Activated CD8-positive, alpha-beta memory T cell treated with anti-CD3 and anti-CD28 coated beads for 48 hours (primary cell): Measurements from ENCODE around the gene RCCD1.
"Not testable (repeated sequence)": the region's sequence is repeated elsewhere in the genome, so short reads cannot be mapped to it uniquely, and the experiment has no call there.

ENCODE experiments used
- DNase-seq, 3 experiments: peaks; one replicate each; pipeline ENCODE4 v3.0.0-alpha.2; 2020; ENCODE audit warnings: low read depth in 2 of 3, low spot score in 2 of 3

The RCCD1 gene

GRCh38 chr15:90918034-90918788, 36.5 kb upstream of the RCCD1 start:
- DNase-seq, result no peak

- DNase-seq, result no peak
Observed at GRCh38 chr15:90918835-90919234, 35.8 kb upstream of the RCCD1 start.

DNA sequence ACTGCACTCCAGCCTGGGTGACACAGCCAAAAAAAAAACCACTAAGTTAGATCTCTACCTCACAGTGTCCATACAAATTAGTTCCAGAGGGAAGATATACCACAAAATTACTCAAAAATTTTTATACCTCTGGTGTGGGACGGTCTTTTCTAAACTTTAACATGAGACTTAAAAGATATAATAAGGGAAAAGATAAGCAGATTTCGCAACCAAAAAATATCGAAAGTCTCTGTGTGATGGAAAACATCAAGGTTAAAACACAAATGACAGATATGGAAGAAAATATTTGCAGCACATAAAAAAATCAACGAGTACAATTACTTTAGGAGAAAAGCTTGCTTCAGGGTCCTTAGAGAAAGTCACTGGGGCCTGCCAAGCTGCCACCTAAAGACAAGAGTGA, 32.8 kb upstream of the RCCD1 start:
- DNase-seq, result no peak

GRCh38 chr15:90922712-90923322, 31.9 kb upstream of the RCCD1 start:
- not testable (repeated sequence) for DNase-seq

DNA sequence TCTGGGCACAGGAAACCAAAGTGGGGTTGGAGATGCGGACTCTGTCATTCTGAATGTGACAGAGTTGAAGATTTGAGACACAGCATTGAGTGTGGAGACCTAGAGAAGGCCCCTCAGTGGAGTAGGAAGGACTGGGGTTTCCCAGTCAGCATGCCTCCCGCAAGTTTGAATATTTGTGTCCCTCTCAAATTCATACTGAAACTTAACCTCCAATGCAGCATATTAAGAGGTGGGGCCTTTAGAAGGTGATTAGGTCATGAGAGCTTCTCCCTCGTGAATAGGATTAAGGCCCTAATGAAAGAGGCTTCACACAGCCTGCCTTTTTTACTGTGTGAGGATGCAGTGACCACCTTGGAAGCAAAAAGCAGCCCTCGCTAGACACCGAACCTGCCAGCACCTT, 30.3 kb upstream of the RCCD1 start:
- no peak for DNase-seq

- DNase-seq, result not testable (repeated sequence)
Observed at GRCh38 chr15:90926766-90927165, 27.9 kb upstream of the RCCD1 start.

- not testable (repeated sequence) for DNase-seq
Observed at GRCh38 chr15:90928106-90928505, 26.6 kb upstream of the RCCD1 start.

DNA sequence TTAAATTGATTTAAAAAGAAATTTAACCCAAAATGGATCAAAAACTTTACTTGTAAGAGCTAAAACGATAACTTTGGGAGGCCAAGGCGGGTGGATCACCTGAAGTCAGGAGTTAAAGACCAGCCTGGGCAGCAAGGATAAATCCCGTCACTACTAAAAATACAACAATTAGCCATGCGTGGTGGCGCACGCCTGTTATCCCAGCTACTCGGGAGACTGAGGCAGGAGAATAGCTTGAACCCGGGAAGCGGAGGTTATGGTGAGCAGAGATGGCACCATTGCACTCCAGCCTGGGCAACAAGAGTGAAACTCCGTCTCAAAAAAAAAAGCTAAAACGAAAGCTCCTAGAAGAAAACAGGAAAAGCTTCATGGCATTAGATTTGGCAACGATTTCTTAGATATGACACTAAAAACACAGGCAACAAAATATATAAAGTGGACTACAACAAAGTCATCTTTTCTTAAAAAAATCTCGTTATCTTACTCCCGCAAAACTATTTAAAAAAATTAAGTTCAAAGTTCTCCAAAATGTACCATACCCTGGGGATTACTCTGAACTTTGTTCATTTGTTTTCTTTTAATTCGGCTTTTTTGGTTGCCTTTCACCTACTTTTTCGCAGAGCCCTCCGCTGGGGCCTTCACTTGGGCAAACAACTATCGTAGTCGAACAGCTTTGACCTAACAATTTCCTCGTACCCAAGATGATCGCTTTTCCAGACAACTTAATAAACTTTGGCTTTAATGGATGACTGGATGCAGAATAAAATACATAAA, 25.3 kb upstream of the RCCD1 start:
- no peak for DNase-seq

GRCh38 chr15:90930861-90931574, 23.7 kb upstream of the RCCD1 start:
- no peak for DNase-seq

- no peak for DNase-seq
Observed at GRCh38 chr15:90931575-90931827, 23.2 kb upstream of the RCCD1 start.

DNA sequence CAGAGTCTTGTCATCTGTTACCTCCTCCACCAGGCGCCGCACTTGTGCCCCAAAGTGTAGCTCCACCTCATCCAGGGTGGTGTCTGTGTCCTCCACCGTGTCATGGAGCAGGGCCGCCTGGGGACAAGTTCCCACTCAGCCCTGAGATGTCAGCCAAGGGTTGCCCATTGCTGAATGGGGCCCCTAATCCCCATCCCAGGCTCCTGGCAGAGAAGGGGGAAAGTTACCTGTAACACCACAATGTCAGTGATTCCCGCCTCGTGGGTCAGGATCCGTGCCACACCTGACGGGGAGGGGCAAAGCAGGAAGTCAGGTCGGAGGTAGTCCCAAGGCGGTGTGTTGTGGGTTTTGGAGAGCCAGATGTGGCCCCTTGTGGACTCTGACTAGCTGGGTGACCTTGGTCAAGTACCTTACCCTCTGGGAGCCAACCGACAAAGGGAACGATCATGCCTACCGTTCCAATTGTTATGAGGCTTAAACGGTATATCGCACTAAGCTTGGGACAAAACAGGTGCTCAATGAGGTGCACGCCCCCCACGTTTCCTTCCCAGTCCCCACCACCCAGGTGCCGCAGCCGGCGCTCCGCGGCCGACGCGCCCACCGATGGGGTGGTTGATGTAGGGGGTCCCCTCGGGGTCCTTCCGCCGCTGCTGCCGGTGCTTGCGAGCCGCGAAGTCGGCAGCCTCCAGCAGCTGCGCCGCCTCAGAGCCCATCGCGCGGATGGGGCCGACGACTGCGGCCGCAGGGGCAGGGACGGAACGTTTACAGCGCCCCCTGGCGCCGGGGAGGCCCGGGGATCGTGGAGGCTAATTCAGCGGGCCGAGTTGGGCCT, 22.6 kb upstream of the RCCD1 start, which contains the start of gene HDDC3:
TSS of gene HDDC3 (minus strand) at position 722 of the 832 bp plus-strand sequence. CDS start at position 713, 9 bp downstream.
- peak; percentile 73 to 95 (median 90) for DNase-seq

GRCh38 chr15:90932660-90932991, 22.1 kb upstream of the RCCD1 start:
- no peak for DNase-seq

DNA sequence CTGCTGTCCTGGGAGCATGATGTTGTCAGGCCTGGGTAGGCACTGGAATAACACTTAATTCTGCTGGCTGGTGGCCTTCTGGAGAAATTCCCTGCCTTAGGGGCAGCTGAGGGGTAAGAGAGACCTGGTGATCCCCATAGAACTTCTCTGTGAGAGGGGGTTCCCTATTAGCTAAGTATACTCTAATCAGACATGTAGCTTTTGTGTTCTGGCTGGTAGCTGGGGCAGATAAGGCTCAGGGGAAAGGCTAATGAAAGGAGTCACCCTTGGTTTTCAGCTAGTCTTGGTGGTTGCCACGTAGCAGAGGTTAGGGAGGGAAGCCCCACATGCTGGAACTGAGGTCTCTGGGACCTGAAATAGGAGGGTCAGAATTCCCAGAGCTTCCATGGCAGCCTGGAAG, 21.4 kb upstream of the RCCD1 start:
- DNase-seq, result no peak

GRCh38 chr15:90934256-90934948, 20.3 kb upstream of the RCCD1 start:
- DNase-seq, result peak; percentile 63 to 74 (median 73)

- peak; percentile 88 to 94 (median 91) for DNase-seq
Observed at GRCh38 chr15:90934949-90935751, 19.5 kb upstream of the RCCD1 start, which contains the start of gene UNC45A. TSS of gene UNC45A (plus strand) at chr15:90935285. CDS start at chr15:90935325, 40 bp downstream.

- DNase-seq, result no peak
Observed at GRCh38 chr15:90936823-90937222, 17.9 kb upstream of the RCCD1 start.

DNA sequence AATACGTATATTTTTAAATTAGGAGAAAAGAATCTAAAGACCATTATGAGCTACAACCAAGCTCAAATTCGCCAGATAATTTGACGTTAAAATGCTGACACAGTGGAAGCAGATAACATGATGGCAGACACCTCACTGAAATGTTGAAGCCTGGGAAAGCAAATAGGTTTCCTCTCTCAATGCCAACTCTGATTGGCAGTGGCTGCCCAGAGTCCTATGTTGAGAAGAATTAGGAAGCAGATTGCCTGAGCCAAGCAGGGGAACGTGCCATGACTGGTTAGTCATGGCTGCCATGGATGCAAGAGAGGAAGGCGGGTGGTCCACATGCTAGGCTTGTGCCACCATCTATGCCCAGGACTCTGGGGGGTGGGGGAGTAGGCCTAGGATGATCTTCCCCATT, 16.4 kb upstream of the RCCD1 start:
- no peak for DNase-seq

DNA sequence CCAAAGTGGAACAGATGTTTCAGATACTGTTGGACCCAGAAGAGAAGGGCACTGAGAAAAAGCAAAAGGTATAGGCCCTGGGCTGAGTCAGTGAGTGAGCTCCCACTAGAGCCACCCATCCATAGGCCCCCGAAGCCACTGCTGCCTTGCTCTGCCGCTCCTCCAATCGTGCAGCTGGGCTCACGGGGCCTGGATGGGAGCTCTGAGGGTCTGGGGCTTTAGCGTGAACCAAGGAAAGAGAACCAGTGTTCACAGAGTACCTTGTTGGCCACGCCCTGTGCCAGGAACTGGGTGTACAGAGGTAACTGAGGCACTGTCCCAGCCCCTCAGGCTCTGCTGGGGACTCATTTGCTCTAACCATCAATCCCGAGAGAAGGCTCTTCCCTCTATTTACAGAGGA, 14.9 kb upstream of the RCCD1 start:
- no peak for DNase-seq

DNA sequence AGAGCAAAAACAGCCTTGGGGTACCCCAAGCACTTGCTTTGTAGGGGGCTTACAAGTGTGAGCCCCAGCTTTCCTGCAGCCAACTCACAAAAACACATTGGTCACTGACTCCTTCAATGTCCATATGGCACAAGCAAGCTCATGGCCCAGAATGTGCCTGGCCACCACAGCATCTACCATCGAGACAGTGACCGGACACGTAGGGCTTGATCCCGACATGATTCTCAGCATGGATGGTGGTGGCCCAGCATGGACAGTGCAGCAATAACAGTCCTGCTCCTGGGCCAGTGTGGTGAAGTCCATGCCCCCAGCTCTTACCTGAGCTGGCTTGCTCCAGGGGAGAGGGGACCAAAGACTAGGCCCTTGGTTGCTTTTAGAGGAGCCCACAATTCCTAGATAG, 13.6 kb upstream of the RCCD1 start:
- DNase-seq, result no peak
